K562 (cell line): ENCODE data around the gene RNF40. TPM values are rescaled to one million over a fixed set of nuclear protein-coding genes. Genes with fewer than 3 reads are reported as not detected.

Source experiments
- ATAC-seq: fragments of 200-7000 bp; cut with Tn5 transposase; 3 replicates; pipeline ENCODE4 v1.9.1; 2020; ENCODE audit warnings: moderate library complexity
- BruUV-seq: library from RNA; stranded (reverse); fragments of 400-500 nt; replicated peaks from 2 replicates; lab custom pipeline; 2021; lab: Mats Ljungman, UMichigan
- CTCF ChIA-PET: fragments of 300-600 bp; formaldehyde crosslinking; extraction: SDS; loops from one replicate; lab custom pipeline; 2021; ENCODE audit warnings: low intra/inter-chr PET ratio; lab: Yijun Ruan, JAX
- POLR2A ChIA-PET: fragments of 300-600, 350-650 bp; sonication (Branson Sonifier 250); formaldehyde crosslinking; extraction: SDS; loops from one replicate; lab custom pipeline; 2021; ENCODE audit warnings: antibody characterized with exemption, inconsistent platforms; lab: Yijun Ruan, JAX
- DNase-seq, 4 experiments: peaks; one replicate each; pipeline versions ENCODE4 v3.0.0 to v3.0.0-alpha.2; 2011 to 2018; ENCODE audit warnings: low spot score in 3 of 4, mixed read lengths in 3 of 4; ENCODE audit errors: extremely low read depth in 1 of 4
- FAIRE-seq: peaks from 2 replicates; lab custom pipeline; 2011; peaks lifted over from hg19 to GRCh38; lab: Jason Lieb, UNC
- H2AFZ ChIP-seq: 2 replicates; pipeline ENCODE4 v1.6.0; 2011; ENCODE audit warnings: low read depth, low read length, control low read depth, inconsistent platforms
- H3K27ac ChIP-seq: fragments of 200-600 bp; 3 replicates; pipeline ENCODE4 v1.8.0; 2011; ENCODE audit warnings: low read depth, mild to moderate bottlenecking, control low read depth, inconsistent platforms, low read length, moderate library complexity, mixed read lengths; ENCODE audit errors: extremely low read depth
- H3K27me3 ChIP-seq, 2 experiments: fragments of 300-600 bp in 1 of 2; 2 replicates in 1 of 2; 3 replicates in 1 of 2; pipeline versions ENCODE4 v1.6.0 to v1.8.0; 2011; ENCODE audit warnings: inconsistent platforms in 2 of 2, low read length in 2 of 2, mild to moderate bottlenecking in 1 of 2, mixed read lengths in 1 of 2, moderate library complexity in 1 of 2; ENCODE audit not compliant: control insufficient read depth in 2 of 2, insufficient read depth in 2 of 2
- H3K36me3 ChIP-seq: fragments of 300-600 bp; 3 replicates; pipeline ENCODE4 v1.8.0; 2011; ENCODE audit warnings: mild to moderate bottlenecking, low read length, inconsistent platforms; ENCODE audit not compliant: control insufficient read depth, insufficient read depth
- H3K4me1 ChIP-seq, 2 experiments: fragments of 200-600 bp in 1 of 2; replicated peaks in 1 of 2; 2 replicates in 1 of 2; 3 replicates in 1 of 2; pipeline versions ENCODE4 v1.5.1 to v1.8.0; 2011; ENCODE audit warnings: inconsistent platforms in 2 of 2, low read length in 2 of 2, mild to moderate bottlenecking in 1 of 2, mixed read lengths in 1 of 2, moderate library complexity in 1 of 2; ENCODE audit not compliant: control insufficient read depth in 2 of 2, insufficient read depth in 2 of 2
- H3K4me2 ChIP-seq: 2 replicates; pipeline ENCODE4 v1.6.1; 2011; ENCODE audit warnings: low read length, control low read depth, inconsistent platforms, mixed read lengths; ENCODE audit not compliant: insufficient read depth
- H3K4me3 ChIP-seq: fragments of 200-600 bp; sonication (generic), shearing (Covaris generic); 2 replicates; pipeline ENCODE4 v1.5.1; 2016; ENCODE audit warnings: control low read depth, inconsistent platforms
- H3K79me2 ChIP-seq: fragments of 200-600 bp; 3 replicates; pipeline ENCODE4 v1.8.0; 2011; ENCODE audit warnings: low read length, inconsistent platforms; ENCODE audit not compliant: control insufficient read depth, insufficient read depth
- H3K9ac ChIP-seq, 2 experiments: 2 replicates each; pipeline versions ENCODE4 v1.6.0 to v1.6.1; 2011; ENCODE audit warnings: low read depth in 2 of 2, low read length in 2 of 2, control low read depth in 1 of 2, inconsistent platforms in 1 of 2, mild to moderate bottlenecking in 1 of 2, mixed read lengths in 1 of 2; ENCODE audit not compliant: insufficient read depth in 1 of 2
- H3K9me1 ChIP-seq: one replicate; pipeline ENCODE4 v1.6.0; 2011; ENCODE audit warnings: inconsistent platforms, mild to moderate bottlenecking, low read length, moderate library complexity; ENCODE audit not compliant: control insufficient read depth, insufficient read depth
- H3K9me3 ChIP-seq: replicated peaks from 2 replicates; pipeline ENCODE4 v1.5.1; 2011; ENCODE audit warnings: low read depth, low read length, inconsistent platforms; ENCODE audit not compliant: control insufficient read depth, insufficient read depth
- H4K20me1 ChIP-seq: replicated peaks from 2 replicates; pipeline ENCODE4 v1.6.1; 2011; ENCODE audit warnings: low read length, inconsistent platforms, mixed read lengths; ENCODE audit not compliant: control insufficient read depth, insufficient read depth
- FOXP4 ChIP-seq: sonication (generic); formaldehyde crosslinking; IDR thresholded peaks from 2 replicates; pipeline ENCODE4 v1.8.0; 2022; ENCODE audit warnings: mild to moderate bottlenecking, missing genetic modification reagents, borderline replicate concordance
- GTF3C2 ChIP-seq: IDR thresholded peaks from 3 replicates; pipeline ENCODE4 v1.6.1; 2011; ENCODE audit warnings: borderline replicate concordance, mild to moderate bottlenecking, moderate library complexity; ENCODE audit not compliant: insufficient read length; ENCODE audit errors: extremely low read depth
- ID3 ChIP-seq, 2 experiments: fragments of 250-450 bp in 1 of 2; fragments of 450-650 bp in 1 of 2; sonication (Bioruptor Pico) in 1 of 2; IDR thresholded peaks; 2 replicates each; pipeline versions ENCODE4 v1.6.1 to v1.8.0; 2016 to 2021; ENCODE audit warnings: mild to moderate bottlenecking in 2 of 2, moderate library complexity in 2 of 2, missing compliant biosample characterization in 1 of 2, missing genetic modification characterization in 1 of 2
- IRF1 ChIP-seq: sonication (generic); formaldehyde crosslinking; IDR thresholded peaks from 2 replicates; pipeline ENCODE4 v1.8.0; 2022; ENCODE audit warnings: missing genetic modification reagents, mild to moderate bottlenecking, borderline replicate concordance
- KAT8 ChIP-seq: fragments of 450-650 bp; IDR thresholded peaks from 2 replicates; pipeline ENCODE4 v1.6.1; 2016; ENCODE audit warnings: low read depth, mild to moderate bottlenecking
- MAFK ChIP-seq: IDR thresholded peaks from 2 replicates; pipeline ENCODE4 v1.6.1; 2011; ENCODE audit warnings: low read length, improper control_type of control experiment
- POLR2H ChIP-seq: IDR thresholded peaks from 2 replicates; pipeline ENCODE4 v1.6.1; 2016; ENCODE audit warnings: missing genetic modification characterization, low read depth, mild to moderate bottlenecking, control low read depth, missing compliant biosample characterization, moderate library complexity
- RNF219 ChIP-seq: fragments of 250-450 bp; sonication (Bioruptor Pico); IDR thresholded peaks from 2 replicates; pipeline ENCODE4 v1.5.0; 2022; ENCODE audit warnings: mild to moderate bottlenecking
- TFAM ChIP-seq: fragments of 250-450 bp; sonication (Bioruptor Pico); conservative IDR thresholded peaks from 2 replicates; pipeline ENCODE4 v1.5.0; 2021; ENCODE audit warnings: mild to moderate bottlenecking, moderate library complexity
- ZFP36 ChIP-seq: fragments of 150-350 bp; IDR thresholded peaks from 2 replicates; pipeline ENCODE4 v1.6.1; 2018; ENCODE audit warnings: low read length, low read depth; ENCODE audit not compliant: partially characterized antibody
- ZNF12 ChIP-seq: sonication (generic); formaldehyde crosslinking; IDR thresholded peaks from 2 replicates; pipeline ENCODE4 v1.4.0; 2020; ENCODE audit warnings: mild to moderate bottlenecking, missing genetic modification reagents
- ZNF263 ChIP-seq: sonication (generic); formaldehyde crosslinking; IDR thresholded peaks from 2 replicates; pipeline ENCODE4 v1.8.0; 2022; ENCODE audit warnings: mild to moderate bottlenecking, missing genetic modification reagents, borderline replicate concordance
- WGBS: fragments of 100-300 bp; shearing (Covaris generic); methylation state at CpG from one replicate; pipeline ENCODE4 v1.1.6; 2016; ENCODE audit warnings: low coverage, mixed read lengths; ENCODE audit not compliant: insufficient coverage; ENCODE audit errors: missing lambda C conversion rate; 5-methylcytosine and 5-hydroxymethylcytosine counted together
- in situ Hi-C: fragments of 300-500 bp; cut with MboI; formaldehyde crosslinking; loops from 4 replicates; pipeline ENCODE4 v1.15.0; 2018; ENCODE audit warnings: inconsistent platforms, mixed read lengths
- intact Hi-C: fragments of 100-400 bp; cut with micrococcal nuclease; formaldehyde crosslinking; loops from 2 replicates; pipeline ENCODE4 v1.14.2; 2022
- polyA plus RNA-seq, 8 experiments: library from polyadenylated mRNA; depleted of rRNA in 4 of 8; stranded (reverse) in 5 of 8; unstranded in 3 of 8; fragments of >200 nt; fragmentation: Nextera tagmentation in 2 of 8; fragmentation: Illumina TruSeq in 1 of 8; extraction: Ambion mirVana in 2 of 8; extraction: Trizol in 1 of 8; gene quantifications; 2 replicates each; pipeline versions ENCODE4 v1.2.1 to v1.2.3, GENCODE V29; 2011 to 2014; ENCODE audit warnings: inconsistent platforms in 1 of 8, missing spikeins in 1 of 8
- total RNA-seq, 7 experiments: library from RNA; depleted of rRNA in 6 of 7; stranded (reverse); fragments of >200 nt in 6 of 7; fragmentation: Illumina TruSeq in 2 of 7; extraction: Trizol in 2 of 7; gene quantifications; 2 replicates each; pipeline versions ENCODE4 v1.2.1 to v1.2.3, GENCODE V29; 2011 to 2021; ENCODE audit warnings: low replicate concordance in 1 of 7

RNF40 gene
- total and polyA plus RNA-seq, 9 of the 15 experiments (the other 6 are each of a cell fraction or from before 2014, with no cell fraction given), result 6.2 to 129 (median 81.5) TPM

GRCh38 chr16:30750201-30750600 lies 11.9 kb upstream of the RNF40 start:
- DNase-seq, result no peak
- Histone ChIP-seq H3K27me3 (no peaks in the 10 kb centered on the region), H2AFZ (no peak overlapping the region), H3K27ac (no peak overlapping the region), H3K4me3 (no peak overlapping the region), H3K9ac (peak overlapping the region in 1 of 2 experiments; percentile 24; a peak in 1 of 4 replicates), H4K20me1 (no peaks in the 10 kb centered on the region), H3K36me3 (peaks cover 56% of the 10 kb centered on the region; the same call in 2 of the 3 replicates), H3K4me1 (peaks cover 8 to 14% of the 10 kb centered on the region in 2 experiments; a peak in 4 of 5 replicates), H3K9me1 (no peaks in the 10 kb centered on the region), H3K4me2 (no peak overlapping the region), H3K79me2 (peaks cover 27% of the 10 kb centered on the region), H3K9me3 (no peaks in the 10 kb centered on the region)
- 82% methylated on average over 4 of the region's 4 CpGs for WGBS
- ATAC-seq, result no peak
- in situ Hi-C loops (no loop called here), intact Hi-C loops (no loop called here)
- ChIA-PET CTCF (no interaction called here), POLR2A (interaction anchor here (1.0 to 2.9 kb wide), 5 partner anchors 9 to 24 kb away, joined by 3 to 28 read pairs (median 3); no protein-coding TSS in a partner anchor)
- no TSS peak for BruUV-seq
- FAIRE-seq, result no peak
- no peak for TF ChIP-seq IRF1 (CRISPR knock-in tag)
- no peak for TF ChIP-seq MAFK
- no peak for TF ChIP-seq ZNF12 (CRISPR knock-in tag)
- TF ChIP-seq GTF3C2, result no peak
- TF ChIP-seq POLR2H (tag), result no peak
- no peak for TF ChIP-seq ZFP36
- TF ChIP-seq TFAM, result no peak
- TF ChIP-seq ID3 (CRISPR knock-in tag; IDR thresholded peaks at IDR 0.05), result no peak
- TF ChIP-seq ID3 (tag; IDR thresholded peaks at IDR 0.05), result no peak
- TF ChIP-seq RNF219 (CRISPR knock-in tag), result no peak
- no peak for TF ChIP-seq ZNF263 (CRISPR knock-in tag)
- no peak for TF ChIP-seq KAT8
- TF ChIP-seq FOXP4 (CRISPR knock-in tag), result no peak
